Measurements from ENCODE around the gene ATRN. TPM values are rescaled to one million over a fixed set of nuclear protein-coding genes. Genes with fewer than 3 reads are reported as not detected.

ATRN gene
- total and polyA plus RNA-seq, 2 experiments from 2014 or later: 2.2 to 18.3 TPM

DNA sequence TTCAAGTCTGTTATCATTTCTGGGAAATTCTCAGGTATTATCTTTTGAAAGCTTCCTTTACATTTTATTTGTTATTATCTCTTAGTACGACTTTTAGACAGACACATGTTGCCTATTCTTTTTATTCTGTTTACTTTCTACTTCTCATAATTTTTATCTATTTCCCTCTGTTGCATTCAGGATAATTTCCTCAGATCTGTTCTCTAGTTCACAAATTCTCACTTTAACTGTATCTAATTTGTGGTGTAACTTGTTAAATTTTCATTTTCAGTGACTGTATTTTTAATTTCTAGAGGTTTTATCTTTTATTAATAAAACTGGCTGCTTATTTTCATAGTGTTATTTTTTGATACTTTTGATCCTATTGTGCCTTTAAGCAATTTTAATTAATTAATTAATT, 16.0 kb downstream of the ATRN start:
- H3K4me2 ChIP-seq: no peak overlapping the region
- H2AFZ ChIP-seq: no peak overlapping the region
- 0 out of 2 replicates have a peak, but pooled peaks cover 5% of the 10 kb centered on the region for H3K9me2 ChIP-seq (ENCODE audit: insufficient read depth)
- no peaks in the 10 kb centered on the region for H3K4me1 ChIP-seq (ENCODE audit: insufficient read depth)
- Mint-ChIP-seq H3K4me1 (no peaks in the 10 kb centered on the region), H3K27me3 (ENCODE audit: insufficient read depth, low read depth, poor library complexity) (no peaks in the 10 kb centered on the region), H3K4me3 (no peak overlapping the region), H3K36me3 (ENCODE audit: low read depth) (peaks cover 10% of the 10 kb centered on the region), H3K9me3 (peaks cover 16% of the 10 kb centered on the region), H3K27ac (no peak overlapping the region)
- H3F3A ChIP-seq (replicated peaks; ENCODE audit: low read depth): no peaks in the 10 kb centered on the region
- no peaks in the 10 kb centered on the region; the same call in 1 of the 2 replicates for H3K36me3 ChIP-seq (ENCODE audit: insufficient read depth)
- peaks cover 32% of the 10 kb centered on the region; the same call in 1 of the 2 replicates for H3K79me2 ChIP-seq (replicated peaks; ENCODE audit: insufficient read depth)
- no peak overlapping the region for H3K4me3 ChIP-seq
- no peaks in the 10 kb centered on the region for H4K20me1 ChIP-seq (replicated peaks; ENCODE audit: insufficient read depth)
- no peak overlapping the region for H3K27ac ChIP-seq (ENCODE audit: low read depth)
- no peaks in the 10 kb centered on the region for H3K27me3 ChIP-seq (ENCODE audit: insufficient read depth)
- ATAC-seq (no peak), DNase-seq (ENCODE audit: low spot score) (no peak)
- TF ChIP-seq POLR2AphosphoS5 (IDR thresholded peaks at IDR 0.05; ENCODE audit: low read depth) (no peak), REST (IDR thresholded peaks at IDR 0.05; ENCODE audit: unreplicated experiment) (no peak), ZNF114 (CRISPR knock-in tag; IDR thresholded peaks at IDR 0.05) (no peak), ZNF331 (CRISPR knock-in tag; IDR thresholded peaks at IDR 0.05; ENCODE audit: low read depth) (no peak), ZNF462 (CRISPR knock-in tag; IDR thresholded peaks at IDR 0.05) (no peak)
- TF ChIP-seq, protein P1, sequence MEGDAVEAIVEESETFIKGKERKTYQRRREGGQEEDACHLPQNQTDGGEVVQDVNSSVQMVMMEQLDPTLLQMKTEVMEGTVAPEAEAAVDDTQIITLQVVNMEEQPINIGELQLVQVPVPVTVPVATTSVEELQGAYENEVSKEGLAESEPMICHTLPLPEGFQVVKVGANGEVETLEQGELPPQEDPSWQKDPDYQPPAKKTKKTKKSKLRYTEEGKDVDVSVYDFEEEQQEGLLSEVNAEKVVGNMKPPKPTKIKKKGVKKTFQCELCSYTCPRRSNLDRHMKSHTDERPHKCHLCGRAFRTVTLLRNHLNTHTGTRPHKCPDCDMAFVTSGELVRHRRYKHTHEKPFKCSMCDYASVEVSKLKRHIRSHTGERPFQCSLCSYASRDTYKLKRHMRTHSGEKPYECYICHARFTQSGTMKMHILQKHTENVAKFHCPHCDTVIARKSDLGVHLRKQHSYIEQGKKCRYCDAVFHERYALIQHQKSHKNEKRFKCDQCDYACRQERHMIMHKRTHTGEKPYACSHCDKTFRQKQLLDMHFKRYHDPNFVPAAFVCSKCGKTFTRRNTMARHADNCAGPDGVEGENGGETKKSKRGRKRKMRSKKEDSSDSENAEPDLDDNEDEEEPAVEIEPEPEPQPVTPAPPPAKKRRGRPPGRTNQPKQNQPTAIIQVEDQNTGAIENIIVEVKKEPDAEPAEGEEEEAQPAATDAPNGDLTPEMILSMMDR (conservative IDR thresholded peaks at IDR 0.05; ENCODE audit: low read depth in 2 of 2): no peak
